Fibroblast of skin of left quadriceps (primary cell): ENCODE results near the gene RNASEH2A.

Experiments used
- DNase-seq, 2 experiments: peaks; one replicate each; pipeline ENCODE4 v3.0.0-alpha.2; 2013; ENCODE audit warnings: low read depth in 2 of 2

The RNASEH2A gene

DNA sequence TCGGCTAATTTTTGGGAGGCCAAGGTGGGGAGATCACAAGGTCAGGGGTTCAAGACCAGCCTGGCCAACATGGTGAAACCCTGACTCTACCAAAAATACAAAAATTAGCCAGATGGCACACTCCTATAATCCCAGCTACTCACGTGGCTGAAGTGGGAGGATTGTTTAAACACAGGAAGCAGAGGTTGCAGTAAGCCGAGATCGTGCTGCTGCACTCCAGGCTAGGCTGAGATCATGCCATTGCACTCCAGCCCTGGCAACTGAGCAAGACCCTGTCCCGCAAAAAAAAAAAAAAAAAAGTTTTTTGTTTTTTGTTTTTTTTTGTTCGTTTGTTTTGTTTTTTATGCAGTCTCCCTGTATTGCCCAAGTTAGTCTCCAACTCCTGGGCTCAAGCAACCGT, 53.2 kb downstream of the RNASEH2A start:
- DNase-seq = no peak
